Gastroesophageal sphincter (tissue), 3 donors: ENCODE measurements around the gene DRC1.

ENCODE experiments used
- CTCF ChIP-seq, 4 experiments: fragments of 200-600 bp in 2 of 4; fragments of 450-650 bp in 2 of 4; sonication (generic) in 1 of 4; IDR thresholded peaks; one replicate each; pipeline ENCODE4 v1.5.1; 2017 to 2019; ENCODE audit warnings: antibody characterized with exemption in 4 of 4, mild to moderate bottlenecking in 2 of 4, moderate library complexity in 2 of 4
- POLR2A ChIP-seq, 2 donors: fragments of 450-650 bp; IDR thresholded peaks; one replicate each; pipeline ENCODE4 v1.6.1; 2017; ENCODE audit warnings: antibody characterized with exemption in 2 of 2, mild to moderate bottlenecking in 2 of 2, moderate library complexity in 1 of 2

GRCh38 chr2:26450031-26450635 is 48.4 kb downstream of the DRC1 start:
- no peak for TF ChIP-seq POLR2A (IDR thresholded peaks at IDR 0.05)
- TF ChIP-seq CTCF (IDR thresholded peaks at IDR 0.05): no peak
